Stimulated activated CD4-positive, alpha-beta T cell treated with anti-CD3 and anti-CD28 coated beads, TNF-alpha, amount 100 ng/mL, for 24 hours (primary cell): Measurements from ENCODE around the gene NPTX1.

Experiments
- DNase-seq, 3 experiments: peaks; one replicate each; pipeline ENCODE4 v3.0.0-alpha.2; 2020; ENCODE audit warnings: low read depth in 3 of 3

NPTX1 gene

GRCh38 chr17:80443916-80444643 lies 32.3 kb downstream of the NPTX1 start:
- no peak for DNase-seq

DNA sequence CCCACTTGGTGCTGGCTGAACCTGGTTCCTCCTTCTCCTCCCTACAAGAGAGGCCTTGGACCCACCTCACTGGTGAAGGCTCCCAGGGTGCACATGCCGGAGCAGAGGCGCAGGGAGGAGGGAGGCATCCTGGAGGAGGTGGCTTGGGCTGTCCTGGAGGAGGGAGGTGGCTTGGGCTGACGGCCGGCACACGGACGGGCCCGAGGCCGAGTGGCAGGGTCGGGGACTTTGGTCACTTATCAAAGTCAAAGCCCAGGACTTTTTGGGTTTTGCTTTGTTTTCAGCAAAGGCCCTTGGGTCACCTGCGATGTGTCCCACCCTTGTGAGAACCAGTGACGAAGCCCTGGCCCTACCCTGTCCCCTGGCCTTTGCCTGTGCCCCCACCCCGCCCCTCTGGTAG lies 32.9 kb downstream of the NPTX1 start:
- no peak for DNase-seq

DNA sequence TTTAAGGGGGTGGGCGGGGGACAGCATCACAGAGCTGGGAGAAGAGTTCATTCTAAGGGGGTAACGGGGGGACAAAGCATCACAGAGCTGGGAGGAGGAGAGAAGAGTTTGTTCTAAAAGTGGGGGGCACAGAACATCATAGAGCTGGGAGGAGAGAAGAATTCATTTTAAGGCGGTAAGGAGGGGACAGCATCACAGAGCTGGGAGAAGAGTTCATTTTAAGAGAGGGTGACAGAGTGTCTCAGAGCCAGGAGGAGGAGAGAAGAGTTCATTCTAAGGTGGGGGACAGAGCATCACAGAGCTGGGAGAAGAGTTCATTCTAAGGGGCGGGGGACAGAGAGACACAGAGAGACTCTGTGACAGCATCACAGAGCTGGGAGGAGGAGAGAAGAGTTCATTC lies 33.6 kb downstream of the NPTX1 start:
- DNase-seq: no peak

DNA sequence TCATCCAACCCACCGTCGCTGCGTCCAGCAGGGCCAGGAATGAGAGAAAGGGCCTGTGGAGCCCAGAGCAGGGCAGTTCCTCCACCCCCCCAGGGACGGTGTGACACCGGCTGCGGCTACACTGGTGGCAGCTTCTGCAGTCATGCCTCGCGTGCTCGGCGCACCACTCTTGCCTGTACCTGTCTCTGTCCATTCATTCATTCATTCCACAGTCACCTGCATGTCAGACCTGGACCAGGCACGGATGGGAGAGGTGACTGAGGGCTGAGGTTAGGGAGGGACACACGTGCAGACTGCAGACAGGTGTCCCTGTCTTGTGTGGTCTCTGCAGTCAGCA lies 34.1 kb downstream of the NPTX1 start:
- no peak for DNase-seq

GRCh38 chr17:80441598-80442322 lies 34.6 kb downstream of the NPTX1 start:
- DNase-seq: no peak

DNA sequence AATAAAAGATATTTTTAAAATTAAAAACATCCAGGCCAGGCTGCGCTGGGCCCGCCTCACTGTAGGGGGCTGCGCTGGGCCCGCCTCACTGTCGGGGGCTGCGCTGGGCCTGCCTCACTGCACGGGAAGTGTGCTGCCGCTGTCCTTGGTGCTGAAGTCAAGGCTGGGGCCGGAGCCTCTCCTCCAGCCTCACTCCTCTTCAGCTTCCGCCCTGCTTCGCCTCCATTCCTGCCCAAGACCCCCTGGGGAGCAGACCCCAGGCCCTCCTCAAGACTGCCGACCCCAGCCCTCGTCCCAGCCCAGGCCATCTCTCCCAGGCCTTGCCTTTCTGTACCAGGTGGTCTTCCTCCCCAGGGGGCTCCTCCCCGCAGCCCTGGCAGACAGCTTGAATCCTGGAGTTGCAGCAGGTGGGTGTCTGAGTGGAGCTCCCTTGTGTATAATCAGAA lies 35.3 kb downstream of the NPTX1 start:
- peak in 1 of 3 experiments; percentile 38 for DNase-seq

GRCh38 chr17:80439499-80439898 lies 36.9 kb downstream of the NPTX1 start:
- no peak for DNase-seq

GRCh38 chr17:80438806-80439205 lies 37.6 kb downstream of the NPTX1 start:
- DNase-seq: no peak

- DNase-seq: no peak
Measured at GRCh38 chr17:80437532-80437931, 38.9 kb downstream of the NPTX1 start.

- no peak for DNase-seq
Measured at GRCh38 chr17:80433916-80434666, 42.3 kb downstream of the NPTX1 start.

GRCh38 chr17:80432961-80433550 lies 43.4 kb downstream of the NPTX1 start:
- no peak for DNase-seq

- DNase-seq: no peak
Measured at GRCh38 chr17:80432350-80432955, 44.0 kb downstream of the NPTX1 start.

DNA sequence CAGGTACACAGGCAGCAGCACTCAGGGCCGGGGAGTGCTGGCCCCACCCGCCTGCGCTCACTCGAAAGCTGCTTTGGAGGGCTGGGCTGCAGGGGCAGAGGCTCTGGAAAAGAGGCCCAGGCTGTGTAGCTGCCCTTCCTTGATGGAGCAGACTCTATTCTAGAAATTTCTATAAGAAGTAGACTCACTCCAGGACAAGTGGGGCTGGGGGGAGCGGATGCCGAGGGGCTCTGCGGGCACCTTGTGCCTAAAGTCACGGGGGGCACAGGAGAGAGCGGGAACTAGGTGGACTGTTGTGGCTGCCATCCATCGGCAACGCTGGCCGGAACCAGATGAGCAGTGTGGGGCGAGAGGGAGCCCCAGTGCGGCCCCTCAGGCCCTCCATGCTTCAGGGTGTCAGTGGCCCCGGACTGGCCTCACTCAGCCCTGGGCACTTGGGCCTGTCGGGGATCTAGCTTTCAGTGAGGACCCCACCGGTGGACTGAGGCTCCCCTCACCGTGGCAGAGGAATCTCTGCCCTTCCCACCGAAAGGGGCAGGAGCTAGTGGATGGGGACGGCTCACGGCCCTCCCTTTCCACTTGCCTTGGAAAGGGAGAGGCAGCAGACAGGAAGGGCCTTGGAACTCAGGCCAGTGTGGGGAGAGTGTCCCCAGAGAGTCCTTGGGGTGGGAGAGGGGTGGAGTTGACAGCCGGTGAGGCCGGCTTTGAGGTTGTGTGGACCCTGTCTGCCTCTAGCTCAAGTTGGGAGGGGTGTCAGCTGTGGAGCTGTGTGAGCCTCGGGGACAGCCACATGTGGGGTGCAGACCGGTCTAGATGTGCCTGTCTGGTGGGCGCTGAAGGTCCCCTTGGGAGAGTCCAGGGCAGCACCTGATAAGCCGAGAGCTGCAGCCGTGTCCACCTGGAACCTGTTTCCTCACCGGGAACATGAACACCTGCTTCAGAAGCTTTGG lies 44.9 kb downstream of the NPTX1 start:
- no peak for DNase-seq

DNA sequence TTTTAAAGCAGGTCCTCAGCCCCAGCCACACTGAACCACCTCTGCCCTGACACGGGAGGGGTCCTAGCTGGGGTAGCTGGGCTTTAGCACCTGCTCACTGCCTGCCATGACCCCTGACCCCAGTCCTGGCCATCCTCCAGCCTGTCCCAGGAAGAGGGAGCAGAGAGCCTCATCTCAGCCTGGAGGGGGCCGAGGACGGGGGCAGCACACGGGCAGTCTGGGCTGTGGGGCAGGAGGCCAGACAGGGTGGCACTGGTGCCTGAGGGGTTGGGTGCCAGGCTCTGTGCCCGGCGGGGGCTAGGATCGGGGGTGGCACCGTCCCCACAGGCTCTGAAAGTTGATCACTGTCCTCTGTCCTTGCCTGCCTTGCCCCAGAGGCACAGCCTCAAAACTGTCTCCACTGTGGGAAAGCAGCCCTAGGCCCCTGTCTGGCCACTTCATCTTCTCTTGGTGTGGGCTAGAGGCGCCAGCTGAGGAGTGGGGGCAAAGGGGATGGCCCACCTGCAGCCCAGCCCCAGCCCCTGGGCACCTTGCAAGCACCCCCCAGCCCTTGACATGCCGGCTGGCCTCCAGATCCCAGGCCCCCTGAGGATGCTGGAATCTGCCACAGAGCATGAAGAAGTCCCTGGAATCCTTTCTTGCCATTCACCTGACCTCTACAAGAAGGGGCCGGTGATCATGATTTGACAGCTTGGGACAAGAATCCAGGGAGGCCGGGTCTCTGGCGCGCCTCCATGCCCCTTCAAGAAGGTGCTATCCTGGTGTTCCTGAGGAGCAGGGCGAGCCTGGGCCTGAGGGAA lies 45.8 kb downstream of the NPTX1 start:
- DNase-seq: no peak

DNA sequence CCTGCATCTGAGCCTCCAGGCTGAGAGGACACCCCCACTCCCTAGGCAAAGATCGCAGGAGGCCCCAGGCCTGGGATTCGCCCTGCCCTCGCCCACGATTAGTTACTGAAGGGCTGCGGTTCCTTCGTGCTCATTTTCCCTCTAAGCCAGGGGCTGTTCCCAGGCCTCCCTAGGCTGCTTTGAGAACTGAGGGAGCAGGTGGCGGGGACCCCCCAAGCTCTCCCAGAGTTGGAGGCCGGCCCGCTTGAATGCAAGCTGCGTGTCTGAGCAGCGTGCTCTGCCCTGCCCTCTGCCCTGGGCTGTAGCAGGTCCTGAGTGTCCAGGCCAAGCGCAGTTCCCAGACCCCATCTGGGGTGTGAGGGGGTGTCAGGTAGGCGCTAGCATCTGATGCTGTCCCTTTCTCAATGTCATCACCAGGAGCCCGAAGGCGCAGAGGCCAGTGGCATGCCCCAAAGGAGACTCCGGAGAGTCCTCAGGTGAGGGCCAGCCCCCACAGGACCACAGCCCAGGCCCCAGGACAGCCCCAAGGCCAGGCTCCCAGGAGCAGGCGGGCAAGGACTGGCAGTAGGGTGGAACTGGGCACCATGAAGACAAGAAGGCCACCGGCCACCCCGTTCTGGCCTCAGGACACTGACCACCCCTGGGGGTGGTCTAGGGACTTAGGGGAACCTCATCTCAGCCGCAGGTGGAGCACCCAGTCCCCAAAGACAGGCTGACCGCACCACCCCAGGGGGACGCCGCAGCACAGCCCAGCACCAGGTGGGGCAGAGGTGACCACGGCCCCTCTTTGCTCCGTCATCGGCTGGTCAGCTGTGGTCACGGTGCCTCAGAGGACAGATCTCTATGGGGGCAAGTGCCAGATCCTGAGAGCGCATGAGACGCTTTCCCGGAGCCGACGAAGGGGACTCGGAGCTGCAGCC lies 46.8 kb downstream of the NPTX1 start:
- DNase-seq: no peak

DNA sequence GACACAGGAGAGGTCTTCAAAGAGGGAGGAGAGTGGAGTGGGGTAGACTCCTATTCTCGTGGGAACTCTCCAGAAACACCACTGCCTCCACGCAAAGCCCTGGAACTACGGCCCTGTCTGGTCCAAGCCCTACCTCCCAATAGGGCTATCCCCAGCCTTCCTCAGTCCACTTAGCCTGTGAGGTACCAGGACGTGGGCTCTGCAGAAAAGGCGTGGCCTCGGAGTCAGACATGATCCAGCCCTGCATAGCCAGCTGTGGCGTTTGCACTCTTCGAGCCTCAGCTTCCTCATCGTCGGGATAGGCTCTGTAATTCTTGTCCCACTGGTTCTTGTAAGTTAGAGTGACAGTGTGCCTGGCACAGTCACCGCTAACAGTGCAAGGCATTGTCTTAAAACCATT lies 47.6 kb downstream of the NPTX1 start:
- DNase-seq: no peak

GRCh38 chr17:80428363-80428762 lies 48.0 kb downstream of the NPTX1 start:
- no peak for DNase-seq

GRCh38 chr17:80427366-80428282 lies 48.8 kb downstream of the NPTX1 start:
- DNase-seq: no peak
